Peyer's patch (tissue), 4 donors: ENCODE results near the gene CTU1. TPM values are rescaled to one million over a fixed set of nuclear protein-coding genes. Genes with fewer than 3 reads are reported as not detected.

ENCODE experiments used
- DNase-seq, 3 donors: peaks; one replicate each; pipeline ENCODE4 v3.0.0-alpha.2; 2017 to 2019
- H3K27ac ChIP-seq, 4 donors: fragments of 200-600 bp; sonication (generic); one replicate each; pipeline ENCODE4 v1.5.1; 2016 to 2019
- H3K27me3 ChIP-seq, 2 donors: fragments of 200-600 bp; sonication (generic); one replicate each; pipeline ENCODE4 v1.5.1; 2019
- H3K36me3 ChIP-seq, 3 donors: fragments of 200-600 bp; sonication (generic); one replicate each; pipeline ENCODE4 v1.5.1; 2016 to 2019
- H3K4me1 ChIP-seq, 4 donors: fragments of 200-600 bp; sonication (generic); one replicate each; pipeline ENCODE4 v1.5.1; 2016 to 2019
- H3K4me3 ChIP-seq, 4 donors: fragments of 200-600 bp; sonication (generic); 1 replicate in 3 of 4; 2 replicates in 1 of 4; pipeline ENCODE4 v1.5.1; 2016 to 2019; ENCODE audit warnings: mild to moderate bottlenecking in 1 of 4
- H3K9me3 ChIP-seq, 4 donors: fragments of 200-600 bp; sonication (generic); one replicate each; pipeline ENCODE4 v1.5.1; 2016 to 2019; ENCODE audit warnings: mild to moderate bottlenecking in 1 of 4
- POLR2A ChIP-seq, 2 donors: fragments of 450-650 bp; IDR thresholded peaks; one replicate each; pipeline ENCODE4 v1.5.1; 2017; ENCODE audit warnings: antibody characterized with exemption in 2 of 2, mild to moderate bottlenecking in 2 of 2, moderate library complexity in 2 of 2
- total RNA-seq, 4 donors: library from RNA; depleted of rRNA; stranded (reverse); fragments of >200 nt; gene quantifications; one replicate each; pipeline ENCODE4 v1.1.0, GENCODE V29; 2016
- TF ChIP-seq, protein P1 (sequence below), 6 experiments: fragments of 450-650 bp in 4 of 6; fragments of 200-600 bp in 2 of 6; sonication (generic) in 1 of 6; IDR thresholded peaks; one replicate each; pipeline ENCODE4 v1.5.1; 2017 to 2019; ENCODE audit warnings: antibody characterized with exemption in 6 of 6, mild to moderate bottlenecking in 3 of 6, moderate library complexity in 1 of 6

Gene CTU1
- total RNA-seq, 4 donors from 2014 or later, result 4.4 to 10.0 (median 6.5) TPM

- peak overlapping the region in 3 of 4 donors; percentile 31 to 50 (median 39) for H3K27ac ChIP-seq
- no peak for DNase-seq
- TF ChIP-seq, protein P1, sequence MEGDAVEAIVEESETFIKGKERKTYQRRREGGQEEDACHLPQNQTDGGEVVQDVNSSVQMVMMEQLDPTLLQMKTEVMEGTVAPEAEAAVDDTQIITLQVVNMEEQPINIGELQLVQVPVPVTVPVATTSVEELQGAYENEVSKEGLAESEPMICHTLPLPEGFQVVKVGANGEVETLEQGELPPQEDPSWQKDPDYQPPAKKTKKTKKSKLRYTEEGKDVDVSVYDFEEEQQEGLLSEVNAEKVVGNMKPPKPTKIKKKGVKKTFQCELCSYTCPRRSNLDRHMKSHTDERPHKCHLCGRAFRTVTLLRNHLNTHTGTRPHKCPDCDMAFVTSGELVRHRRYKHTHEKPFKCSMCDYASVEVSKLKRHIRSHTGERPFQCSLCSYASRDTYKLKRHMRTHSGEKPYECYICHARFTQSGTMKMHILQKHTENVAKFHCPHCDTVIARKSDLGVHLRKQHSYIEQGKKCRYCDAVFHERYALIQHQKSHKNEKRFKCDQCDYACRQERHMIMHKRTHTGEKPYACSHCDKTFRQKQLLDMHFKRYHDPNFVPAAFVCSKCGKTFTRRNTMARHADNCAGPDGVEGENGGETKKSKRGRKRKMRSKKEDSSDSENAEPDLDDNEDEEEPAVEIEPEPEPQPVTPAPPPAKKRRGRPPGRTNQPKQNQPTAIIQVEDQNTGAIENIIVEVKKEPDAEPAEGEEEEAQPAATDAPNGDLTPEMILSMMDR (IDR thresholded peaks at IDR 0.05), result no peak
- no peak for TF ChIP-seq POLR2A (IDR thresholded peaks at IDR 0.05)
These were observed 28.8 kb upstream of the CTU1 start for GRCh38 chr19:51136851-51137551.

DNA sequence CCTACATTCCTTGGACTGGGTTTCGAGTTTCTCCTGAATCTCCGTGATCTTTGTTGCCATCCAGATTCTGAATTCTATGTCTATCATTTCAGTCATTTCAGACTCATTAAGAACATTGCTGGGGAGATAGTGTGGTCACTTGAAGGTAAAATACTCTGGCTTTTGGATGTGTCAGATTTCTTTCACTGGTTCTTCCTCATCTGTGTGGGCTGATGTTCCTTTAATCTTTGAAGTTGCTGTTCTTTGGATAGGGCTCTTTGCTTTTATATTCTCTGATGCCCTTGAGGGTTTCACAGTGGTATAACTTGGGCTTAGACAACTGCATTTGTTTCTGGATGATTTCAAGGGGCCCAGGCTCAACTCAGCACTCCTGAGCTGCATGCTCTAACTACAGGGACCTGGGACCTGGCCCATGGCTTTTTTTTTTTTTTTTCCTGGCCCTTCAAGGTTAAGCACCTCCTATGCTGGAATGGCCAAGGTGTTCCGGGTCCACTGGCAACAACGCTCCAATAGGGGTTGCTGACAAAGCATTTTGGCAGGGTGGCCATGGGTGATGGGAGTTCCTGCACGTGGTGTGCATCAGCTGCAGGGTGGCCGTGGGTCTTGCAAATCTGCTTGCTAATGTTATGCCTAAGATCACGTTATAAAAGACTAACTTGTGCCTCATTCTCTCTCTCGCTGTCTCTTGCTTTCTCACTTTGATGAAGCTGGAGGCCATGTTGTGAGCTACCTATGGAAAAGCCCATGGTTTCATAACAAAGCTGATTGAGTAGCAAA lies 28.0 kb upstream of the CTU1 start:
- no peaks in the 10 kb centered on the region for H3K36me3 ChIP-seq
- H3K27me3 ChIP-seq, result no peaks in the 10 kb centered on the region
- H3K4me1 ChIP-seq, result no peaks in the 10 kb centered on the region
- no peak overlapping the region for H3K27ac ChIP-seq
- H3K4me3 ChIP-seq, result no peak overlapping the region
- H3K9me3 ChIP-seq, result no peaks in the 10 kb centered on the region
- no peak for DNase-seq
- TF ChIP-seq, protein P1 (IDR thresholded peaks at IDR 0.05), result no peak
- no peak for TF ChIP-seq POLR2A (IDR thresholded peaks at IDR 0.05)

More at GRCh38 chr19:51136851-51137551, 28.8 kb upstream of the CTU1 start:
- Histone ChIP-seq H3K4me1 (no peaks in the 10 kb centered on the region), H3K36me3 (no peaks in the 10 kb centered on the region), H3K4me3 (no peak overlapping the region), H3K27me3 (no peaks in the 10 kb centered on the region), H3K9me3 (no peaks in the 10 kb centered on the region)

- no peaks in the 10 kb centered on the region for H3K9me3 ChIP-seq
- H3K27me3 ChIP-seq, result no peaks in the 10 kb centered on the region
- H3K4me3 ChIP-seq, result no peak overlapping the region
- no peak for DNase-seq
- H3K36me3 ChIP-seq, result no peaks in the 10 kb centered on the region
- H3K4me1 ChIP-seq, result no peaks in the 10 kb centered on the region
- H3K27ac ChIP-seq, result no peak overlapping the region
- TF ChIP-seq POLR2A (IDR thresholded peaks at IDR 0.05), result no peak
- TF ChIP-seq, protein P1 (IDR thresholded peaks at IDR 0.05), result no peak
These were observed 26.8 kb upstream of the CTU1 start for GRCh38 chr19:51135004-51135403.

DNA sequence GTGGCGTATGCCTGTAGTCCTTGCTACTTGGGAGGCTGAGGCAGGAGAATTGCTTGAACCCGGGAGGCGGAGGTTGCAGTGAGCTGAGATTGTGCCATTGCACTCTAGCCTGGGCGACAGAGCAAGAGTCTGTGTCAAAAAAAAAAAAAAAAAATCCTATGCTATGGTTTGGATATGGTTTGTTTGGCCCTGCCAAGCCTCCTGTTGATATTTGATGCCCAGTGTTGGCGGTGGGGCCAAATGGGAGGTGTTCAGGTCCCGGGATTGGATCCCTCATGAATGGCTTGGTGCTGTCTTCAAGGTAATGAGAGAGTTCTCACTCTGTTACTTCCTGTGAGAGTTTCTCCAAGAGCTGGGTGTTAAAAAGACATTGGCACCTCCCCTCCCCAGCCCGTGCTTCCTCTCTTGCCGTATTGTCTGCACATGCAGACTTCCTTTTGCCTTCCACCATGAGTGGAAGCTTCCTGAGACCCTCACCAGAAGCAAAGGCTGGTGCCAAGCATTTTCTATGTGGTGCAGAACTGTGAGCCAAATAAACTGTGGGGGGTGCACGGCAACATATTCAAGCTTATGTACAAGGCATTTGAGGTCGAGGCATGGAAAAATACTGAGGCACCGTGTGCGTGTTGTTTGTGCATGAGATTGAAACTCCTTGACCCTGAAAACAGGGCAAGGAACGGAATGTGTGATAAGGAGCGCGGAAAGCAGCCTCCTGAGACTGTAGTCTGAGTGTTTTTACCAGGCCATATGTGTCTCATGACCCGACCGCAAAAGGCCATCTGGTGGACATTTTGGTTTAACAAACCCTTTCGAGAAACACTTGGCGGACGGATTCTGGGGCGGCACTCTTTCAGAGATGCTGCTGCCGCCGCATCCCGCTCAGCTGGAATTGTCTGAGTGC lies 23.8 kb upstream of the CTU1 start:
- no peaks in the 10 kb centered on the region for H3K36me3 ChIP-seq
- H3K27me3 ChIP-seq, result no peaks in the 10 kb centered on the region
- no peaks in the 10 kb centered on the region for H3K9me3 ChIP-seq
- peak in 2 of 3 donors; percentile 34 to 65 for DNase-seq
- TF ChIP-seq, protein P1 (IDR thresholded peaks at IDR 0.05), result no peak
- no peak for TF ChIP-seq POLR2A (IDR thresholded peaks at IDR 0.05)
- no peak overlapping the region for H3K4me3 ChIP-seq
- peaks cover 0 to 11% (median 0%) of the 10 kb centered on the region in 4 donors for H3K4me1 ChIP-seq
- peak overlapping the region in 3 of 4 donors; percentile 31 to 43 (median 39) for H3K27ac ChIP-seq

- Histone ChIP-seq H3K9me3 (no peaks in the 10 kb centered on the region), H3K27me3 (no peaks in the 10 kb centered on the region), H3K4me1 (peaks cover 0 to 11% (median 0%) of the 10 kb centered on the region in 4 donors), H3K36me3 (no peaks in the 10 kb centered on the region), H3K27ac (no peak overlapping the region), H3K4me3 (no peak overlapping the region)
- no peak for DNase-seq
- TF ChIP-seq, protein P1 (IDR thresholded peaks at IDR 0.05), result no peak
- no peak for TF ChIP-seq POLR2A (IDR thresholded peaks at IDR 0.05)
These were observed 21.5 kb upstream of the CTU1 start for GRCh38 chr19:51129716-51130115.
